GM12878 (cell line): ENCODE measurements around the gene CCNJ. TPM values are rescaled to one million over a fixed set of nuclear protein-coding genes. Genes with fewer than 3 reads are reported as not detected.

Source experiments
- ATAC-seq: fragments of 200-7000 bp; cut with Tn5 transposase; 3 replicates; pipeline ENCODE4 v1.9.1; 2020; ENCODE audit warnings: mild to moderate bottlenecking, moderate library complexity
- BruUV-seq: library from RNA; stranded (reverse); fragments of 400-500 nt; replicated peaks from 2 replicates; lab custom pipeline; 2021; lab: Mats Ljungman, UMichigan
- CTCF ChIA-PET: fragments of 300-600 bp; sonication (Branson Sonifier 250); formaldehyde crosslinking; extraction: SDS; loops from one replicate; lab custom pipeline; 2021; ENCODE audit warnings: inconsistent platforms; lab: Yijun Ruan, JAX
- POLR2A ChIA-PET: fragments of 350-600 bp; formaldehyde crosslinking; extraction: SDS; loops from one replicate; lab custom pipeline; 2021; ENCODE audit warnings: inconsistent platforms; lab: Charles Lee
- RAD21 ChIA-PET: fragments of 300-600 bp; sonication (Branson Sonifier 250); formaldehyde crosslinking; loops from one replicate; lab custom pipeline; 2023; ENCODE audit warnings: antibody characterized with exemption; ENCODE audit not compliant: unreplicated experiment; lab: Charles Lee
- SMC1A ChIA-PET: fragments of 300-600 bp; sonication (Branson Sonifier 250); formaldehyde crosslinking; loops from one replicate; lab custom pipeline; 2023; ENCODE audit not compliant: unreplicated experiment, uncharacterized antibody; lab: Charles Lee
- DNase-seq: peaks from one replicate; pipeline ENCODE4 v3.0.0-alpha.2; 2011; ENCODE audit warnings: low read depth, low spot score
- FAIRE-seq: peaks from 3 replicates; lab custom pipeline; 2011; peaks lifted over from hg19 to GRCh38; lab: Jason Lieb, UNC
- H2AFZ ChIP-seq: 2 replicates; pipeline ENCODE4 v1.6.0; 2011; ENCODE audit warnings: low read depth, low read length, control low read depth; ENCODE audit not compliant: control insufficient read depth
- H3K27ac ChIP-seq: 2 replicates; pipeline ENCODE4 v1.5.1; 2011; ENCODE audit warnings: control low read depth; ENCODE audit not compliant: control insufficient read depth, insufficient read depth
- H3K27me3 ChIP-seq, 2 experiments: replicated peaks in 1 of 2; 2 replicates each; pipeline versions ENCODE4 v1.6.0 to v1.6.1; 2011; ENCODE audit warnings: low read length in 1 of 2; ENCODE audit not compliant: control insufficient read depth in 2 of 2, insufficient read depth in 2 of 2
- H3K36me3 ChIP-seq, 2 experiments: 2 replicates each; pipeline ENCODE4 v1.5.1; 2011; ENCODE audit warnings: low read length in 1 of 2; ENCODE audit not compliant: control insufficient read depth in 2 of 2, insufficient read depth in 2 of 2
- H3K4me1 ChIP-seq: 2 replicates; pipeline ENCODE4 v1.6.1; 2011; ENCODE audit warnings: mild to moderate bottlenecking, low read length, moderate library complexity, mixed read lengths; ENCODE audit not compliant: control insufficient read depth, insufficient read depth
- H3K4me2 ChIP-seq: 2 replicates; pipeline ENCODE4 v1.6.0; 2011; ENCODE audit warnings: control low read depth; ENCODE audit not compliant: control insufficient read depth, insufficient read depth
- H3K4me3 ChIP-seq: fragments of 200-600 bp; sonication (generic); 2 replicates; pipeline ENCODE4 v1.5.1; 2016
- H3K79me2 ChIP-seq: 2 replicates; pipeline ENCODE4 v1.6.0; 2011; ENCODE audit warnings: low read length; ENCODE audit not compliant: control insufficient read depth, insufficient read depth
- H3K9ac ChIP-seq: 2 replicates; pipeline ENCODE4 v1.8.0; 2011; ENCODE audit warnings: low read length, control low read depth, mixed read lengths; ENCODE audit not compliant: control insufficient read depth, insufficient read depth
- H3K9me3 ChIP-seq: replicated peaks from 3 replicates; pipeline ENCODE4 v1.5.1; 2011; ENCODE audit warnings: mild to moderate bottlenecking, low read length; ENCODE audit not compliant: control insufficient read depth, insufficient read depth
- H4K20me1 ChIP-seq: 2 replicates; pipeline ENCODE4 v1.6.0; 2011; ENCODE audit not compliant: control insufficient read depth, insufficient read depth
- ASH2L ChIP-seq: fragments of 300-600, 200-600 bp; sonication (generic); IDR thresholded peaks from 2 replicates; pipeline ENCODE4 v1.6.1; 2017; ENCODE audit warnings: low read depth, mild to moderate bottlenecking, borderline replicate concordance
- BCL11A ChIP-seq: IDR thresholded peaks from 2 replicates; pipeline ENCODE4 v1.6.1; 2011; ENCODE audit warnings: low read depth, low read length
- IKZF2 ChIP-seq, 2 experiments: fragments of 450-650 bp; IDR thresholded peaks; 2 replicates each; pipeline ENCODE4 v1.6.1; 2017; ENCODE audit warnings: mild to moderate bottlenecking in 2 of 2, moderate library complexity in 2 of 2
- YY1 ChIP-seq: IDR thresholded peaks from 2 replicates; pipeline ENCODE4 v1.6.1; 2011; ENCODE audit warnings: low read depth, mild to moderate bottlenecking, low read length
- ZBED1 ChIP-seq: IDR thresholded peaks from 2 replicates; pipeline ENCODE4 v1.6.1; 2016; ENCODE audit warnings: borderline replicate concordance
- WGBS: methylation state at CpG from one replicate; pipeline ENCODE4 v1.1.6; 2016; ENCODE audit warnings: low lambda C conversion rate; ENCODE audit not compliant: insufficient replicate concordance, insufficient coverage; ENCODE audit errors: missing lambda C conversion rate; 5-methylcytosine and 5-hydroxymethylcytosine counted together
- in situ Hi-C: fragments of 300-500 bp; cut with MboI; formaldehyde crosslinking; loops from 9 replicates; pipeline ENCODE4 v1.14.3; 2018; ENCODE audit warnings: mixed read lengths
- intact Hi-C: fragments of 100-400 bp; cut with micrococcal nuclease; formaldehyde crosslinking; loops from one replicate; pipeline ENCODE4 v1.14.2; 2022; ENCODE audit not compliant: unreplicated experiment
- polyA plus RNA-seq, 11 experiments: library from polyadenylated mRNA; depleted of rRNA in 4 of 11; unstranded in 6 of 11; stranded (reverse) in 5 of 11; fragments of >200 nt; fragmentation: Nextera tagmentation in 4 of 11; fragmentation: Illumina TruSeq in 1 of 11; extraction: Ambion mirVana in 4 of 11; extraction: Trizol in 1 of 11; gene quantifications; 1 replicate in 1 of 11; 2 replicates in 10 of 11; pipeline versions ENCODE4 v1.2.1 to v1.2.3, GENCODE V29; 2011 to 2016; ENCODE audit warnings: inconsistent platforms in 2 of 11, missing spikeins in 2 of 11, low read depth in 1 of 11
- total RNA-seq, 4 experiments: library from RNA; depleted of rRNA in 3 of 4; stranded (reverse); fragments of >200 nt in 3 of 4; fragmentation: Illumina TruSeq in 1 of 4; extraction: Trizol in 1 of 4; gene quantifications; 2 replicates each; pipeline versions ENCODE4 v1.2.1 to v1.2.3, GENCODE V29; 2013 to 2021
- TF ChIP-seq, protein P1 (sequence below): IDR thresholded peaks from 2 replicates; pipeline ENCODE4 v1.6.1; 2012; ENCODE audit warnings: low read length, inconsistent platforms

The CCNJ gene
- total and polyA plus RNA-seq, 10 of the 15 experiments (the other 5 are each of a cell fraction or from before 2014, with no cell fraction given), result 0.56 to 8.8 (median 6.6) TPM

GRCh38 chr10:96013956-96014355, 29.4 kb upstream of the CCNJ start:
- no peak overlapping the region for H3K4me2 ChIP-seq
- DNase-seq, result no peak
- no peak overlapping the region for H2AFZ ChIP-seq
- POLR2A ChIA-PET, result no interaction called here
- in situ Hi-C loops, result no loop called here
- no peaks in the 10 kb centered on the region for H3K36me3 ChIP-seq
- TF ChIP-seq BCL11A (no peak), ZBED1 (no peak), ASH2L (no peak), IKZF2 (IDR thresholded peaks at IDR 0.05) (no peak), YY1 (no peak)
- TF ChIP-seq, protein P1, sequence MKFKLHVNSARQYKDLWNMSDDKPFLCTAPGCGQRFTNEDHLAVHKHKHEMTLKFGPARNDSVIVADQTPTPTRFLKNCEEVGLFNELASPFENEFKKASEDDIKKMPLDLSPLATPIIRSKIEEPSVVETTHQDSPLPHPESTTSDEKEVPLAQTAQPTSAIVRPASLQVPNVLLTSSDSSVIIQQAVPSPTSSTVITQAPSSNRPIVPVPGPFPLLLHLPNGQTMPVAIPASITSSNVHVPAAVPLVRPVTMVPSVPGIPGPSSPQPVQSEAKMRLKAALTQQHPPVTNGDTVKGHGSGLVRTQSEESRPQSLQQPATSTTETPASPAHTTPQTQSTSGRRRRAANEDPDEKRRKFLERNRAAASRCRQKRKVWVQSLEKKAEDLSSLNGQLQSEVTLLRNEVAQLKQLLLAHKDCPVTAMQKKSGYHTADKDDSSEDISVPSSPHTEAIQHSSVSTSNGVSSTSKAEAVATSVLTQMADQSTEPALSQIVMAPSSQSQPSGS, result no peak
- TF ChIP-seq, all 136 proteins: peak for 0
- intact Hi-C loops, result loop anchor here (10.0 kb wide), 1 partner anchor 121 kb away; the partner anchor contains the start of gene ZNF518A
- Histone ChIP-seq H3K27ac (no peak overlapping the region), H3K4me1 (no peaks in the 10 kb centered on the region), H3K9me3 (no peaks in the 10 kb centered on the region), H3K4me3 (no peak overlapping the region), H3K79me2 (no peaks in the 10 kb centered on the region), H4K20me1 (no peaks in the 10 kb centered on the region), H3K9ac (no peak overlapping the region), H3K27me3 (no peaks in the 10 kb centered on the region)
- no TSS peak for BruUV-seq
- SMC1A ChIA-PET, result interaction anchor here (0.8 to 1.3 kb wide), 4 partner anchors 9 to 324 kb away, joined by 3 to 6 read pairs (median 4); no protein-coding TSS in a partner anchor
- RAD21 ChIA-PET, result interaction anchor here (1.3 kb wide), 1 partner anchor 320 kb away, joined by 3 read pairs; the partner anchor contains the start of gene TCTN3
- ATAC-seq (no peak), FAIRE-seq (no peak)
- CTCF ChIA-PET, result interaction anchor here (0.8 to 9.9 kb wide), 5 partner anchors 117 to 324 kb away, joined by 3 to 147 read pairs (median 12); partner anchors contain the start of genes TCTN3 and ZNF518A
- 65% methylated on average over 2 of the region's 2 CpGs for WGBS
